DLD1 (cell line): Measurements from ENCODE around the gene PFKL.

ENCODE experiments used
- in situ Hi-C: cut with HindIII; loops from 2 replicates; pipeline ENCODE4 v1.10.0; 2017; ENCODE audit warnings: low sequenced_read_pairs

PFKL gene

GRCh38 chr21:44299458-44300261 lies at the start of gene PFKL:
Gene PFKL (plus strand): TSS chr21:44300053. CDS start chr21:44300106, 53 bp downstream.
- in situ Hi-C loops: no loop called here

DNA sequence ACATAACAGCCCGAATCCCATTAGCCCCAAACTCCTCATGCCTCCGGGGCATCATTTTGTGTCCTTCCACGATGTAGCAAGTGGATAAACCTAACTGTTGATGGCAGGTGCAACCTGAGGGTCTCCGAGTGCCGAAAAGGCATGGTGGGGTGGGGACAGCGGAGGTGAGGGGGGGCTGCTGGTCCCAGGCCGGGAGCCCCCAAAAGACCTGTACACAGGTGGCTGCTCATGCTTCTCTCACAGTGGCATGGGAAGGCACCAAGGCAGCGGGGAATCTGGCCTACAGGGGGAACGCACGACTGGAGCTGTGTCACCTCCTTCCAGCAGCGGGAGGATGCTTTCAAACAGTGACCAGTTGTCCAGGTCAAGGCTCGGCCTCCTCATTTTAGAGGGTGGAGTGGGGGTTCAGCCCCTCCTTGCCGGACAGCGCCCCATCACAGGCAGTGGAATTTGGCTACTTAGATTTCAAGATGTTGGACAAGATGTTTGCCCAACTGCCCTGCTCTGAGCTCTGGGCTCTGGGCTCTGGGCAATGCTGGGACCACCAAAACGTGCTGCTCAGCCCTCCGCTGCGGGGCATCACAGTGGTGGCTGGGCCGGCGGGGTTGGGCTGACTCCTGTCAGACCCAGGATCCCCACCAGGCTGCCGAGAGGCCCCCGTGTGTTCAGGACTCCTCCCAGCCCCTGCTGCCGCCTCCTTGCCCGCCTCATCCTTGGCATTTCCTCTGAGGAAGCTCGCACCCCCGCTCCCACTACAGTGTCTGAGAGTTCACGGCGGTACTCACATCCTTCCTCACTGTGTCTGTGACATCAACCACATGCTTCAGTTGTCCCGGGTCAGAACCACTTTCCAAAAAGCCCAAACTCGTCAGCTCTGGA lies 45.8 kb upstream of the PFKL start:
- in situ Hi-C loops: no loop called here

- in situ Hi-C loops: no loop called here
Measured at GRCh38 chr21:44255511-44255981, 44.3 kb upstream of the PFKL start.

DNA sequence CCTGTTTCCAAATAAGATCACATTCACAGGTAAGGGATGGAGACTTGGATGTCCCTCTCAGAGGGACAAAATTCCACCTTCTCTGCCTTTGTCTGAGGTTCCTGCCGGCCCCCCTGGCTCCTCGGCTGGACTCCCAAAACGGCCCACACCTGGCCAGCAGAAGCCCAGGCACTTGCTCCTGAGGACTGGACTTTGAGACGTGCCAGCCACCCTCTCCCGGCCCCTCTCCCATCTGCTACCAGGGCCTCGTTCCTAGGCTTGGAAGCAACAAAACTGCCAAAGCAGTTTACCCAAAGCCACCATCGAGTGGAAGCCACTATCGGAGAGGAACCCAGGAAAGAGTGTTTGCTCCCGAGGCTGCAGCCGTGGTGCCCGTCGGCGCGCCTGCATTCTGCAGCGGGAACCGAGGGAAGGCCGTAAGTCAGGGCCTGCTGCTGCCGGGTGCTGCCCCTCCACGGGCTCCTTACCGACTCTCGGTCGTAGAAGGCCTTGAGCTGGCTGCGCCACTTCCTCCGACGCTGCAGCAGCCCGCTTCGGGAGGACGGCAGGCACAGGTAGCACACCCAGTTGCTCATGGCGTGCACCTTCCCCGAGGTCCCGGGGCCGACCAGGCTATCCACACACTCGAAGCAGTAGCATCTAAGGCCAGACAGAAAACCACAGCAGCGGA lies 41.7 kb upstream of the PFKL start:
- in situ Hi-C loops: no loop called here

- in situ Hi-C loops: no loop called here
Measured at GRCh38 chr21:44259082-44259705, 40.7 kb upstream of the PFKL start.

GRCh38 chr21:44260066-44260465 lies 39.8 kb upstream of the PFKL start:
- in situ Hi-C loops: no loop called here

DNA sequence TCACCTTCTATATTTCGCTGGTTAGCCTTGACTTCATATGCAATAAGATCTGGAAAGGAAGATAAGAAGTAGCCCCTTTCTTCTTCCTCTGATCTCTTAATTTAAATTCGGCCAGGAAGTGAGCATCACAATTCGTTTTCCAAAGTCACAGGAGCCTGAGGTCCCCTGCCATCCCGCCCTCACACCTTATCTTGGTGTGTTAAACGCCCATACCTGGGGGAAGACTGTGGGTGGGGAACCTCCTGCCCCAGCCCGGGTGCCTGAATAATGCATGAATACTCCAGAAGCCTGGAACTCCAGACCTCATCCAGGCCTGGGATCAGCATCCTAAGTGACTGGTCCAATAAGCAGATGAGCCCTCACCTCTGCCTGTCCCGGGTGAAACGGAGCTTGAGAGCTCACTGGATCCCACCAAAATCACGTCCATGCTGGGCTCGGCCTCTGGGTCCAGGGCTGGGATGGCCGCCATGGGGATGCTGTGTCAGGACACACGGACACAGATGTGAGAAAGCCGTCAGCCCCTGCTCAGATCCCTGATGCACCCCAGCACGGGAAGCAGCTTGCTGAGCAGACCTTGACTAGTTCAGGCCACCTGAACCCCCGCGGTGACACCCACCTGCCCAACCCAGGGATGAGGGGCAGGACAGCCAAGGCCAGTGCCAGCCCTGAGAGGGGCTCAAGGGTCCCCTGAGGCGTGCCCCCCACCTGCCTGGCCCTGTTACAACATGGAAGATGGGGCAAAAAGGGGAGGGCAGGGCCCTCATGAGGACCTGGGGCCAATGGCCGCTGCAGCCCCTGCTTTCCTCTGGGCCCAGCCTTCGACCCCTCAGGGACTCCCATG lies 38.8 kb upstream of the PFKL start:
- in situ Hi-C loops: no loop called here

GRCh38 chr21:44261675-44262295 lies 38.1 kb upstream of the PFKL start, which contains the start of gene DNMT3L:
Gene DNMT3L (minus strand): TSS chr21:44261897. CDS start chr21:44261259, 638 bp downstream.
- in situ Hi-C loops: no loop called here

DNA sequence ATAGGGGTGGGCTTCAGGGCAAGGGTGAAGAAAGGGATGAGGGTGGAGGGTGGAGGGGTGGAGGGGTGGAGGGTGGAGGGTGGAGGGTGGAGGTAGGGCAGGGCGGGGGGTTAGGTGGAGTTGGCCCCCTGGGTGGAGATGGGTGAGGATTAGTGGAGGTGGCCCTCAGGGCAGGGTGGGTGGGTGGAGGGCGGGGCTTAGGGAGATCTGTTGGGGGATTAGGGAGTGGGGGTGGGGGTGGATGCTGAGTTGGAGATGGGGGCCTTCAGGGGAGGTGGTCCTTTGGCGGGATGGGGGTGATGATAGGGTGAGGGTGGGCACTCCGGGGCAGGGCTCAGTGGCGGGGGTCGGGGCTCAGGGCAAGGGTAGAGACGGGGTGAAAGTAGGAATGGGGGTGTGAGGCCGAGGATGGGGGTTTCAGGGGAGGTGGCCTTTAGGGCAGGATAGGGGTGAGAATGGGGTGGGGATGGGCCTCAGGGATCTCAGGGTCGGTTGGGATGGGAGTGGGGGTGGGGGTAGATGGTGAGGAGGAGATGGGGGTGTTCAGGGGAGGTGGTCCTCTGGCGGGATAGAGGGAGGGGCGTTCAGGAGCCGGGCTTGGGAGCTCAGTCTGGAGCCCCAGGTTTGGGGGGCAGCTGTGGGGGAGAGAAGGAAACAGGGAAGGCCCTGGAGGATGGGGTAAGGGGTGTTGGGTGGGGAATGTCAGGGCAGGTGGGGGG lies 37.4 kb upstream of the PFKL start:
- in situ Hi-C loops: no loop called here

DNA sequence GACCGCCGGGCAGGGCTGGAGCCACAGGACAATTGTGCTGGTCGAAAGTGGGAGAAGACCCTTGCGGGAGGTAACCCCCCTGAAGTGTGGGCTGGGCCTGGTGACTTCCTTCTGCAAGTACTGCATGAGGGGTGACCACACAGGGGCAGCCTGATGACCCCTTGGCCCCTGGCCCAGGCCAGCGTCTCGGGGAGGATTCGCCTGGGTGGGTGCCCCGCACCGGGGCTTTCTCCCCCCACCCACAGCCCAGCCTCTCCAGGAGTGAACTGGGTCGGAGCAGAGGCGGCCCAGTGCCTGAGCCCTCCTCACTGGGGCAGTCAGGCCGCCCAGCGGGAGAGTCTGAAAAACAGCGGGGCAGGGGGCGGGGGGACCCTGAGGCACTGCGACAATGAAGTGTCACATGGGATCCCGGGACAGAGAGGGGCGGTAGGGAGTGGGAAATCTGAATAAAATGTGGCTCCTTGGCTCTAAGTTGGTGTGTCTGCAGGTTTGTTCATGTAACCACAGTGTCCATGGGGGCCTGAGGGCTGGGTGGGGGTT lies 36.6 kb upstream of the PFKL start:
- in situ Hi-C loops: no loop called here

GRCh38 chr21:44263768-44264167 lies 36.1 kb upstream of the PFKL start:
- in situ Hi-C loops: no loop called here

DNA sequence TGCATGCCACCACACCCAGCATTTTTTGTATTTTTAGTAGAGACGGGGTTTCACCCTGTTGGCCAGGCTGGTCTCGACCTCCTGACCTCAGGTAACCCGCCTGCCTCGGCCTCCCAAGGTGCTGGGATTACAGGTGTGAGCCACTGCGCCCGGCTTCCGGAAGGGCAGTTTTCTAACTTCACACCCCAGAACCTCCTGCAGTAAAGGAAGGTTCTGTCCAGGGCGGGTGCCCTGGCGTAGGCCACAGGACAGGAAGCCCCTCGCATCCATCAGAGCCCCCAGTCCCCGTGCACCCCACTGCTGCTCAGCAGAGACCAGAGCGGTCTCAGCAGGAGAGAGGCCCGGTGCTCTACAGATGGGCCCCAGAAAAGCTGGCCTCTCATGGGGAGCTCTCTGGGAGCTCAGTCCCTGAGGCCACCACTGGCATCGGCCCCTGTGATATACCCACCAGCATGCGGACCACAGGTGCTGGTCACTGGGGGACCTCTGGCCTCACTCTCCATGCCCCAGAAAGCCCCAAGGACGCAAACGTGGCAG lies 34.1 kb upstream of the PFKL start:
- in situ Hi-C loops: no loop called here

GRCh38 chr21:44267655-44268142 lies 32.2 kb upstream of the PFKL start:
- in situ Hi-C loops: no loop called here

- in situ Hi-C loops: no loop called here
Measured at GRCh38 chr21:44269090-44269489, 30.8 kb upstream of the PFKL start.

DNA sequence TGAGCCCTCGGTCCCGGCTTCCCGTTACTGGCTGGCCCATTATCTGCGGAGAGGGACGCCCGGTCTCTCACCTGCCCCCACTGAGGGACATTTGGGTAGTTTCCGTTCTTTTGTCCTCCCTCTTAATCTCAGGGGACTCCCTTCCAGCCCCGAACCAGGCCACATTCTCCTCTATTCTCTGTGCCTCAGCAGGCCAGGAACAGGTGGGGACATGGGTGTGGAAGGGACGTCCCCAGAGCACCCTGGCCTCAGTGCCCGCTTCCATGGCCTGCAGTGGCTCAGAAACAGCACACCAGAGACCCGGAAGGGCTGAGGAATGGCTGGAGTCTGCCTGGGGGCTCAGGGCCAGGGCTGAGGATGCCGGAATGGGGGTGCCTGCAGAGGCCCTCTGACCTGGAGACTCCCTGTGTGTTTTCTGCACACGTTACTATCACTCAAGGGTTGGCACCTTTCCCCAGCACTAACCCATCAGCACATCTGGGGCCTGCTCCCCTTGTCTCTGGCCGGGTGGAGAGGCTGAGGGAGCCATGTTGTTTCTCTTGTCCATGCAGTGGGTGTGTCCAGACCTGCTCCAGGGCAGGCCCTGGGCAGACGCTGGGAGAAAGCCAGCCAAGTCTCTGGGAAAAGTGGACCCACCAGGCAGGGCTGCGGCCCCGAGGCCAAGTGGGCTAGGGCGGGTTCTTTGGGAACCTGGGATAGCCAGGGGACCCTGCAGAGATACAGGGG lies 28.1 kb upstream of the PFKL start:
- in situ Hi-C loops: no loop called here

DNA sequence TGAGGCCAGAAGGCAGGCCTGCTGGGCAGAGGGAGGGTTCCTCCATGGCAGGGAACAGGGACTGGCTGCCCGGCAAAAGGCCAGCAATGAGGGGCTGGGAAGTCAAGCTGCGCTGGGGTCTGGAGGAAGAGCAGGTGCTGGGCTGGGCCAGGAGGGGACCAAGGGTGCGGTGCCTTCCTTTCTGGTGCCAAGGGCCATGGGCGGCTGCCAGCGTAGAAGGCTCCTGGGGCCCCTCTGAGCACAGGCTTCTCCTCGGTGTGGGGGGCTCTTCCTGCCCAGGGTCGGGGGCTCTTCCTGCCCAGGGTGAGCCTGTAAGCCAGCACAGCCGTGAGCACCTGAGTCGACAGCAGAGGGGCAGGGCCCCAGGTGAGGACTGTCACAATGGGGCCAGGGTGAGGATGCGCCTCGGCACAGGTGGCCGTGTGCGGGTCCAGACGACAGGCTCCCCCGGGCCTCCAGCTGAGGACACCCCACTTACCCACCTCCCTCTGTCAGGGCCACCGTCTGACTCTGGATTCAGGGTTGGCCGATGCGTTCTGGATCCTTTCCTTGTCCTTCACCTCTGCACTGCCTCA lies 27.5 kb upstream of the PFKL start:
- in situ Hi-C loops: no loop called here

- in situ Hi-C loops: no loop called here
Measured at GRCh38 chr21:44273046-44273445, 26.8 kb upstream of the PFKL start.
